ENCODE results near the gene RPS6KA3.

- no peak for TF ChIP-seq ETV6 (CRISPR knock-in tag; IDR thresholded peaks at IDR 0.05)
- no peak for TF ChIP-seq CTCF (IDR thresholded peaks at IDR 0.05)
- no peak for TF ChIP-seq FOXK1 (CRISPR knock-in tag; IDR thresholded peaks at IDR 0.05)
- TF ChIP-seq E2F4 (CRISPR knock-in tag; IDR thresholded peaks at IDR 0.05; ENCODE audit: borderline replicate concordance, low read depth): no peak
- TF ChIP-seq USF2 (CRISPR knock-in tag; IDR thresholded peaks at IDR 0.05): no peak
- TF ChIP-seq ESRRA (CRISPR knock-in tag; IDR thresholded peaks at IDR 0.05; ENCODE audit: borderline replicate concordance): no peak
- no peak for TF ChIP-seq ZNF281 (CRISPR knock-in tag; IDR thresholded peaks at IDR 0.05)
- TF ChIP-seq KAT7 (CRISPR knock-in tag; IDR thresholded peaks at IDR 0.05; ENCODE audit: borderline replicate concordance): no peak
- no peak for TF ChIP-seq AR (CRISPR knock-in tag; IDR thresholded peaks at IDR 0.05)
- TF ChIP-seq JUN (CRISPR knock-in tag; IDR thresholded peaks at IDR 0.05): no peak
- no peak for TF ChIP-seq ATF1 (CRISPR knock-in tag; IDR thresholded peaks at IDR 0.05)
Observed at GRCh38 chrX:20112022-20112774, 154.5 kb downstream of the RPS6KA3 start.
